HG02852 (cell line): ENCODE data around the gene ROR1.
"Not testable (repeated sequence)": the region's sequence is repeated elsewhere in the genome, so short reads cannot be mapped to it uniquely, and the experiment has no call there.

Source experiments
- ATAC-seq: cut with Tn5 transposase; IDR thresholded peaks from one replicate; pipeline ENCODE4 v1.9.1; 2021; ENCODE audit warnings: mild to moderate bottlenecking, moderate library complexity; ENCODE audit not compliant: unreplicated experiment

ROR1 gene

GRCh38 chr1:63790989-63791388, 17.2 kb downstream of the ROR1 start:
- no peak for ATAC-seq

- no peak for ATAC-seq
These were observed 18.3 kb downstream of the ROR1 start for GRCh38 chr1:63792152-63792551.

GRCh38 chr1:63793741-63794240, 20.0 kb downstream of the ROR1 start:
- ATAC-seq, result no peak

GRCh38 chr1:63794354-63794753, 20.5 kb downstream of the ROR1 start:
- ATAC-seq, result no peak

GRCh38 chr1:63794939-63795378, 21.1 kb downstream of the ROR1 start:
- ATAC-seq, result no peak

- no peak for ATAC-seq
These were observed 21.6 kb downstream of the ROR1 start for GRCh38 chr1:63795455-63795854.

- no peak for ATAC-seq
These were observed 23.4 kb downstream of the ROR1 start for GRCh38 chr1:63797056-63797726.

GRCh38 chr1:63798284-63798683, 24.5 kb downstream of the ROR1 start:
- no peak for ATAC-seq

- no peak for ATAC-seq
These were observed 25.5 kb downstream of the ROR1 start for GRCh38 chr1:63799307-63799706.

- no peak for ATAC-seq
These were observed 26.0 kb downstream of the ROR1 start for GRCh38 chr1:63799820-63800219.

GRCh38 chr1:63802109-63802508, 28.3 kb downstream of the ROR1 start:
- no peak for ATAC-seq

GRCh38 chr1:63804829-63805484, 31.1 kb downstream of the ROR1 start:
- ATAC-seq, result no peak

GRCh38 chr1:63807046-63807445, 33.2 kb downstream of the ROR1 start:
- ATAC-seq, result no peak

GRCh38 chr1:63810936-63811469, 37.2 kb downstream of the ROR1 start:
- no peak for ATAC-seq

GRCh38 chr1:63812071-63812700, 38.4 kb downstream of the ROR1 start:
- ATAC-seq, result no peak

- ATAC-seq, result no peak
These were observed 40.0 kb downstream of the ROR1 start for GRCh38 chr1:63813829-63814277.

GRCh38 chr1:63816217-63816815, 42.5 kb downstream of the ROR1 start:
- not testable (repeated sequence) for ATAC-seq

GRCh38 chr1:63817152-63817667, 43.4 kb downstream of the ROR1 start:
- ATAC-seq, result no peak

GRCh38 chr1:63817700-63818099, 43.9 kb downstream of the ROR1 start:
- no peak for ATAC-seq

- ATAC-seq, result no peak
These were observed 44.9 kb downstream of the ROR1 start for GRCh38 chr1:63818567-63819325.
